ENCODE results near the gene MATN1. TPM values are rescaled to one million over a fixed set of nuclear protein-coding genes. Genes with fewer than 3 reads are reported as not detected.

Gene MATN1
- total and polyA plus RNA-seq, 9 donors: 0.10 to 0.95 (median 0.51) TPM

GRCh38 chr1:30664103-30664755 is 59.2 kb downstream of the MATN1 start:
- Histone ChIP-seq H3K4me3 (no peak overlapping the region), H3K27me3 (no peaks in the 10 kb centered on the region), H3K9me3 (no peaks in the 10 kb centered on the region), H3K36me3 (no peaks in the 10 kb centered on the region), H3K27ac (no peak overlapping the region), H3K4me1 (ENCODE audit: insufficient read depth) (no peaks in the 10 kb centered on the region)
- DNase-seq: peak in 1 of 5 donors; percentile 15
- intact Hi-C loops (cut with DNase I): no loop called here
- WGBS, 3 donors: 77 to 88% (median 84%) methylated on average over 17 of the region's 17 CpGs
- TF ChIP-seq POLR2A (IDR thresholded peaks at IDR 0.05) (no peak), EP300 (IDR thresholded peaks at IDR 0.05) (no peak), CTCF (IDR thresholded peaks at IDR 0.05) (no peak)

- DNase-seq: peak in 1 of 5 donors; percentile 22
- H3K4me3 ChIP-seq: no peak overlapping the region
- H3K4me1 ChIP-seq (ENCODE audit: insufficient read depth): no peaks in the 10 kb centered on the region
- no peaks in the 10 kb centered on the region for H3K9me3 ChIP-seq
- intact Hi-C loops (cut with DNase I): no loop called here
- WGBS, 3 donors: 80 to 90% (median 84%) methylated on average over 11 to 13 of the region's 13 CpGs
- TF ChIP-seq POLR2A (IDR thresholded peaks at IDR 0.05): no peak
- H3K36me3 ChIP-seq: no peaks in the 10 kb centered on the region
- H3K27me3 ChIP-seq: no peaks in the 10 kb centered on the region
- H3K27ac ChIP-seq: no peak overlapping the region
These were observed 59.7 kb downstream of the MATN1 start for GRCh38 chr1:30663596-30664091.

GRCh38 chr1:30662291-30662840 is 61.0 kb downstream of the MATN1 start:
- WGBS, 3 donors: 52 to 62% (median 52%) methylated on average over 9 of the region's 9 CpGs

GRCh38 chr1:30661311-30661710 is 62.1 kb downstream of the MATN1 start:
- no peak for TF ChIP-seq POLR2A (IDR thresholded peaks at IDR 0.05)
- TF ChIP-seq EP300 (IDR thresholded peaks at IDR 0.05): no peak
- no peak for TF ChIP-seq CTCF (IDR thresholded peaks at IDR 0.05)
- H3K4me1 ChIP-seq (ENCODE audit: insufficient read depth): no peaks in the 10 kb centered on the region
- WGBS, 3 donors: 92 to 94% (median 94%) methylated on average over 10 of the region's 10 CpGs

More at GRCh38 chr1:30662291-30662840, 61.0 kb downstream of the MATN1 start:
- intact Hi-C loops (cut with DNase I): no loop called here
- Histone ChIP-seq H3K27ac (no peak overlapping the region), H3K4me3 (no peak overlapping the region), H3K27me3 (no peaks in the 10 kb centered on the region), H3K9me3 (no peaks in the 10 kb centered on the region), H3K36me3 (no peaks in the 10 kb centered on the region), H3K4me1 (ENCODE audit: insufficient read depth) (no peaks in the 10 kb centered on the region)
- DNase-seq: peak in 1 of 5 donors; percentile 40
- TF ChIP-seq EP300 (IDR thresholded peaks at IDR 0.05) (no peak), CTCF (IDR thresholded peaks at IDR 0.05) (no peak), POLR2A (IDR thresholded peaks at IDR 0.05) (no peak)

More at GRCh38 chr1:30661311-30661710, 62.1 kb downstream of the MATN1 start:
- Histone ChIP-seq H3K4me3 (no peak overlapping the region), H3K27ac (no peak overlapping the region), H3K36me3 (no peaks in the 10 kb centered on the region), H3K27me3 (no peaks in the 10 kb centered on the region), H3K9me3 (no peaks in the 10 kb centered on the region)
- peak in 1 of 5 donors; percentile 14 for DNase-seq
- intact Hi-C loops (cut with DNase I): no loop called here

Small RNA genes lying within 50 kb of the gene (microRNA-seq; reads per million reads assigned to microRNA genes)
- 0 reads per million in 3 donors for gene MIR4420

Small RNA genes lying within 50 kb of the gene (small RNA-seq; reads per million reads assigned to genes)
- gene MIR4420: not detected

Other genes starting within 250 kb of the MATN1 start
- gene LAPTM5, start 34.2 kb upstream of the MATN1 start, total RNA-seq: 10 to 100 TPM; 15.3 to 57.3 (median 20.3) TPM
- gene LAPTM5, start 34.2 kb upstream of the MATN1 start, polyA plus RNA-seq: 100 to 1,000 TPM in 1 of 2 donors, 10 to 100 TPM in 1; 20.2 to 103 TPM
- gene SDC3, start 185.2 kb upstream of the MATN1 start, total RNA-seq: 10 to 100 TPM in 5 of 7 donors, 1 to 10 TPM in 2; 4.2 to 31.0 (median 23.0) TPM
- gene SDC3, start 185.2 kb upstream of the MATN1 start, polyA plus RNA-seq: 10 to 100 TPM; 17.1 to 28.0 TPM